Left hindlimb (tissue), 1 donor: ENCODE results near the gene SPSB1.

ENCODE experiments used
- DNase-seq: peaks from one replicate; pipeline ENCODE4 v3.0.0-alpha.2; 2018

SPSB1 gene

DNA sequence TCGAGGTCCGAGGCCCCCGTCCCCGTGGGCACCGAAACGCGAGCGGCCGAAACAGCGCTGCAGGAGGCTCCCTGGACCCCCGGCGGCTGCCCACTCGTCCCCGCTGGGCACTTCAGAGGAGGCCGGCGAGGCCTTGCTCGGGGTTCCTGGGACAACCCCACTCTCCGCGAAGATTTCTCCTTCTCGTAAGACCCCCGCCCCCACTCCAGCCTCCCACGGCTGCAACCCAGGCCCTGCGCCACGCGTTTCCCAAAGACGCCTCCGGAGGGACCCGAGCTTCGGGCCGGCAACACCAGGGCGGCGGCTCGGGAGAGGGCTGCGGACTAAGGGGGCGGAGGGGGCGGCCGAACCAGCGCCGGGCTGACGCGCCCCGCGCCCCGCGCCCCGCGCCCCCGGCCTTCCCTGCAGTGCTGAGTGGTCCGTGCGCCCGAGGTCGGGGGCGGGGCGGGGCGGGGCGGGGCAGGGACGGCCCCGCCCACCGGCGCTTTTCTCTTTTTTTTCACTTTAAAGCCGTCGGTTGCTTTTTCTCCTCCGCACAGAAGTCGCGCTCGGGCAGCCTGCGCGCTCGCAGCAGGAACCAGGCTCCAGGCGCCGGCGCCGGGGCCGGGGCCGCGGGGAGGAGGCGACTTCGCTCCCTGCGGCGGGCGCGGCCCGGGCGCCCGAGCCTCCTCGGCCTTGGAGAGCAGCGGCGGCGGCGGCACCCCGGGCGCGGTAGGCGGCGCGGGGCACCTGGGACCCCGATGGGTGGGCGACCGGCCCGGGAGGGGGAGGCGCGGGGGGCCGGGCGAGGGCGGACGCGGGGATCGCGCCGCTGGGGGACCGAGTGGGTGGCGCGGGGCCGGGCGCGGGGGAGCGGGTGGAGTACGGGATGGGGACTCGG, at the start of gene SPSB1:
SPSB1 (plus strand) TSS at position 534 of the 880 bp plus-strand sequence. CDS start 62,998 bp downstream, outside the sequence.
- DNase-seq, result peak; percentile 92

DNA sequence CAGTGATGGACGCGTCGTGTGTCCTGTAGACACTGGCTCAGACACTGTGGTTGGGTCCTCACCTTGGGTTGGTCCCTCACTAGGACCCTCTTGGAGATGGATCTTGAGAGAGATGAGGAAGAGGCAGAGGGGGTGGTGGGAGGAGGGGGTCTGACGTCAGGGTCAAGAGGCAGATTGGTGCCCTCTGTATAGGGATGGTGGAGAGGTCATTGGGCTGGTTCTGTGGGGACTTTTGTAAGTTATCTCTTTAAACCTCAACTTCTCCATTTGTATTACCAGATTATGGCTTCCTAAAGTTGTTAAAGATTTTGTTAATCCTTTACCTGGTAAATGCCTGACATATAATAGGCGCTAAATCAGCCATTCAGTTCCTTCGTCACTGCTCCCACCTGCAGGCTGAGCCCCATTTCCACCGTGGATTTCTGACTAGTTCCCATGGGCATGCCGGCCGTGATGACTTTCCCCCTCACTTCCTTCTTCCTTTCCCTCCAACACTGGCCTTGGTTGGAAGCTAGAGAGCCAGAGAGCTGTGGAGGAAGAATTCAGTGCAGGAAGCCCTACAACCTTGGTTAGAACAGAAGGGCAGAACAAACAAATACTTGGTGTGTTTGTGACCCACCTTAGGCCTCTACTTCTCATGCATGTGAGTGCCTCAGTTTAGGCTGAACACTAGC, 49.5 kb upstream of the SPSB1 start:
- DNase-seq, result peak; percentile 12

DNA sequence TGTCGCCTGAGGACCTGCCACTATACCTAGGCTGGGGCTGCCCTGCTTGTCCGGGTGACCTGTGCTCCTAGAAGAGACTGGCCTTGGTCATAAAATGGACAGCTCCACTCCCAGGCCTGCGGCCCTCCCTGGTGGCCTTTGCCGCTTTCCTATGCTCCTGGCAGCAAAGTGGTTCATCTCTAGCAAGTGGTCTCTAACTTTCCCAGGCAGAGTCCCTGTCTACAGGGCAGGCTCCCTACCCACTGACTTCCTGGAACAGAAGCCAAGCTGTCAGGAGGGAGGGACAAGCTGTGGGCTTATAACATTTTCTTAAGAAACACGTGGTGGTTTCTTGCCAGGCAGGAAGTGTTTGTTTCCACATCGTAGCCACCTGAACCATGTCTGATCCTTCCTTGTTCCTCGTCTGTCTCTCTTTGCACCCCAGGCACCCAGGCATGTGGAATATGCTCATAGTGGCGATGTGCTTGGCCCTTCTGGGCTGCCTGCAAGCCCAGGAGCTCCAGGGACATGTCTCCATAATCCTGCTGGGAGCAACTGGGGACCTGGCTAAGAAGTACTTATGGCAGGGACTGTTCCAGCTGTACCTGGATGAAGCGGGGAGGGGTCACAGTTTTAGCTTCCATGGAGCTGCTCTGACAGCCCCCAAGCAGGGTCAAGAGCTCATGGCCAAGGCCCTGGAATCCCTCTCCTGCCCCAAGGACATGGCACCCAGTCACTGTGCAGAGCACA, 48.0 kb upstream of the SPSB1 start:
- DNase-seq, result peak; percentile 35

DNA sequence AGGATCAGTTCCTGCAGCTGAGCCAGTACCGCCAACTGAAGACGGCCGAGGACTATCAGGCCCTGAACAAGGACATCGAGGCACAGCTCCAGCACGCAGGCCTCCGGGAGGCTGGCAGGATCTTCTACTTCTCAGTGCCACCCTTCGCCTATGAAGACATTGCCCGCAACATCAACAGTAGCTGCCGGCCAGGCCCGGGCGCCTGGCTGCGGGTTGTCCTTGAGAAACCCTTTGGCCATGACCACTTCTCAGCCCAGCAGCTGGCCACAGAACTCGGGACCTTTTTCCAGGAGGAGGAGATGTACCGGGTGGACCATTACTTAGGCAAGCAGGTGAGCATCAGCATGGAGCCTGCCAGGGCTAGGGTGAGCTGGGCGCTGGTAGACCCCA, 47.5 kb upstream of the SPSB1 start:
- peak; percentile 5 for DNase-seq

DNA sequence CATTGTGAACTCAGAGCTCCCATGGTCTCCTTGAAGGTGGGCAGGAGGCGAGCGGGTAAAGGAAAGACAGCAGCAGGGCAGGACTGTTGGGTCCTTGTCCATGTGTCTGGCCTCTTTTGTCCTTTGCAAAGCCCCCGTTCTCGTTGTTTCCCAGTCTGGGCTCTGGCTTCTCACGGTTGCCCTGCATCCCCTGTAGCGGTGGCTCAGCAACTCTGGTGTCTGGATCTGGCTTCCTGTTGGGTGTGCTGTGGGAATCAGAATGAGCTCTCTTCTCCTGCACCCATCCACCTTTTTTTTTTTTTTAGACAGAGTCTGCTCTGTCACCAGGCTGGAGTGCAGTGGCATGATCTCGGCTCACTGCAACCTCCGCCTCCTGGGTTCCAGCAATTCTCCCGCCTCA, 47.0 kb upstream of the SPSB1 start:
- no peak for DNase-seq

DNA sequence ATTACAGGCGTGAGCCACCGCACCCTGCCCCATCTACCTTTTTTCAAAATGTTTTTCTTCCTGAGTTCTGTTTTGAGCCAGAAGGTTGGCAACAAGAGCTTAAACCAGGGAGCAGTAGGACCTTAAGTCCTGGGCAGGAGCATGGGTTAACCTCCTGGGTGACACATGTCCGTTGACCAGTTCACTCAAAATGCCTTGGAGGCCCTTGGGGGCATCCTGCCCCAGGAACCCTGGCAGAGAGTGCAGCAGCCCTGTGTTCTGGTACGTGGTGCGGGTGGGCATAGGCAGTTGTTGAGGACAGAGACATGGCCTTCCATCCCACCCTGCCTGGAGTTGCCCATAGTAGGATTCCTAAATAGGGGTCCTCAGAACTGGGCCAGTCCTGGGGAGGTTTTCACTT, 46.5 kb upstream of the SPSB1 start:
- peak; percentile 19 for DNase-seq

DNA sequence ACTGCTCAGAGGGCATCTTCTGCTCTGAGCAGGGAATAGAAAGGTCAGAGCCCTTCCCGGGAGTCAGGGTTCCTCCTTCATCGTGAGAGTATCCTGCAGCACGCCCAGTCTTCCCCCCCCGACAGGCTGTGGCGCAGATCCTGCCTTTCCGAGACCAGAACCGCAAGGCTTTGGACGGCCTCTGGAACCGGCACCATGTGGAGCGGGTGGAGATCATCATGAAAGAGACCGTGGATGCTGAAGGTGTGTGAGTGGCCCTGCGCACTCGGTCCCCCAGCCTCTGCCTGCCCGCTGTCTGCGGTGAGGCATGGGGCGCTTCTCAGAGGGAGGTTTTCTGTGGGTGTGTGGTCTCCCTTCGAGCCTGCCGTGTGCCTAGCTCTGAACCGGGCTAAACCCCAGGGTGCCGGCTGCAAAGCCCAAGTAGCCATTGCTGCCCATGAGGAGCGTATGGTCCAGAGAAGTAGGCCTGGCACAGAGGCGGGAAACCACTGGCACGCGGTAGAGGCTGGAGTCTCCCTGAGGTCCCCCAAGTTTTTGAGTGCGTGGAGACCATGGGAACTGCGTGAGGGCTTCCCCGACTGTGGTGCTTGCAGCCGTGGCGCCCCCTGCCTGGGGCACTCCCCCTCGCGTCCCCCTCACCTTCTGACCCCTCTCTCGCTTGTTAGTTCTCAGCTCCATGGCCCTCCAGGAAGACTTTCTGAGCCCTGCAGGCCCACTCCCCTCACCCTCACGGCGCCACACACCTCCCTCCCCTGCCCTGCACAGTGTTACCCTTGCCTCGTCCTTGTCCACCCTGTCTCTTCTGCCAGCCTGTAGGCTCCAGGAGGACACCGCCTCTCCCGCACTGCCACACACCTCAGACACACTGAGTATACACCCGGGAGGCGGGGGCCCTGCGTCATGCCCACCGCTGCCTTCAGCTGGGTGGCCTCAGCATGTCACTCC, 45.6 kb upstream of the SPSB1 start:
- peak; percentile 6 for DNase-seq

DNA sequence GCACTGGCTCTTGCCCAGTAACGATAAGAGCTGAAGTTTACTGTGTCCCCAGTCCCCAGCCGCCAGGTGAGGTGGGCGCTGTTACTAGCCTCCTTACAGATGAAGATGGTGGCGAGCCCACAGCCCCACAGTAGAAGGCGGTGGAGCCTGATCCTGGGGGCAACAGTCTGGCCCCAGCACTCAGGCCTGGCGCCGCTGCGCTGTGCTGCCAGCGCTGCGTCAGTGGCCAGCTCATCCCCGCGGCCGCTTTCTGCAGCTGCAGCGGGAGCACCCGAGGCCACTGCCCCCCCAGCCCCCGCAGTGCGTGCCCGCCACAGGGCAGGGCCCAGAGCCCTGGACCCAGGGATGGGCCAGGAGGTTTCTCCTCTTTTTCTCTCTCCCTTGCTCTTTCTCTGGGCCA, 44.8 kb upstream of the SPSB1 start:
- no peak for DNase-seq

DNA sequence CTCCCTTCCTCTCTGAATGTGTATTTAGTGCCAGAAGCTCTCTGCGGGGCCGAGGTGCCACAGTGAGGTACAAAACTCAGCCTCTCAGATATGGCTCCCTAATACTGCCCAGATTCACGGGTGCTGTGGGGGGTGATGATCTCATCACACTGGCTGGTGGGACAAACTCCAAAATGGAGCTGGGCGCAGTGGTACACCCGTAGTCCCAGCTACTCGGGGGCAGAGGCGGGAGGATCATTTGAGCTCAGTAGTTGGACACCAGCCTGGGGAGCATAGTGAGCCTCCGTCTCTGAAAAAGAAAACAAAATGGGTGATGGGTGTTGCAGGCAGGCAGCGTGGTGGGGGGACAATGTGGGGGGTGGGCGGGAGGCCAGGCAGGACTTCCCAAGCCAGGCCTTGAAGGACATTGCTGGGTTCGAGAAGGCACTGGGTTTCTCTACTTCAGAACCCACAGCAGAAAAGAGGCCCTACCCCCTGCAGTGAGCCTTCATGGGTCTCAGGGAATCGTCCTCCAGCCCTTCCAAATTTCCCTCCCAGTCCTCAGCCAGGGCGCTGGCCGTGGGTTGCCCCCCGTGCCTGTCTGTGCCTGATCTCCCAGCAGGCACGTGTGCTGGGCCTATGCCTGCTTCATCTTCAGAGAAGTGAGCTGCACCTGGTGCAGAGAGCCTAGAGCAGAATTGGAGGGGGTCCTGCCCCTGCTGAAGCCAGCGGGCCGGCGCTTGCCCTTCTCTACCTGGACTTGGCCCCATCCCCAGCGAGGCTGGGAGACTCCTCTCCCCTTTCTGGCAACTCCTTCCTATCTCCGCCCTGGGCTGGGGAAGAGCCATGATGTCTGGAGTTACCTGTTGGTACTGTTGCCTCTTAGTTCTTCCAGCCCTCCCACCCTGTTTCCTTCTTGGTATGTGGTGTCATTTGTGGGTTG, 44.1 kb upstream of the SPSB1 start:
- DNase-seq, result no peak

DNA sequence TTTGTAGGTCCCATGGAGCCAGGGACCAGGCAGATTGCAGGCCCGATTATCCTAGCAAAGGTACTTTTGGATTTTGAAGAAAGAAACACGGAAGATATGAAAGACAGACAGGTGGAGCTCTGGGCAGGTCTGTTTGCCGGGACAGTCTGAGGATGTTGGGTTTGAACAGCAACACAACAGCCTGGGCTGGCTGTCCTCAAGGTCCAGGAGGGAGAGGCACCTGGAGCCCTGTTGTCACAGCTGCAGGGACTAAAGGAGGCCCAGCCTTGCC, 43.5 kb upstream of the SPSB1 start:
- no peak for DNase-seq

DNA sequence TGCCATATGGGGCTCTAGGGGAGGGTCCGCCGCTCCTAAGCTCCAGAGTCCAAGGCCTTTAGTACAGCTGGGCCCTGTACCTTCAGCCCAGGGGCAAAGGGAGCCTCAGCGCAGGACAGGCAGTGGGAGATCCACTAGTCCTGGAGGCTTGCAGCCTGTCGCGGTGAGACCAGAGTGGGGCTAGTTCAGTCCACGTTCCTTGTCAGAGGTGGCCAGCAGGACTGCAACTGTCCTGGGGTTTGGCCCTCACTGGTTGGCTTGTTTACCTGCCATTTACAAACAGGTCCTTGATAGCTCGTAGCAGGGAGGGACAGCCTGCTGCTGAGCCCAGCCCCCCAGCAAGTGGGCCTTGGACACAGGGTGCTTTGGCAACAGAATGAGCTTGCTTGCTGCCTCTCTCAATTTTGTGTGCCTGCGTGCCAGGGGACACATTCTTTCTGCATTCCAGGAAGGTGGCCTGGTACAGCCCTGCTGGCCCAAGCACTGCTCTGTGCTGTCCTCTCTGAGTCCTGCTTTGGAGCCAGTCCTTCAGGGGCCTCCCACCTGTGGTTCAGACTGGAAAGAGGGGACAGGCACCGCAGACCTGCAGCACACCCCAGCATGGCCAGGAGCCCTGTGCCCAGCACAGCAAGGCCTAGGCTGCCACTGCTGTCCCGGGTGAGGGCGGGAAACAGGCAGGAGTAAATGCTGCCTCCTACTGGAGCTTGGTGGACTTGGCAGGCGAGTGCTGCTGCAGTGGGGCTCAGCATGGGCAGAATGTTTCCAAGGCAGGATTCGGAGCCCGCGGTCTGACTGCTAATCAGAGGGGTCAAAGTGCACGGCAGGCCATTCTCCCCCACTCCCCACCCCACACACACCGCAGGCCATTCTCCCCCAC, 42.9 kb upstream of the SPSB1 start:
- peak; percentile 25 for DNase-seq

DNA sequence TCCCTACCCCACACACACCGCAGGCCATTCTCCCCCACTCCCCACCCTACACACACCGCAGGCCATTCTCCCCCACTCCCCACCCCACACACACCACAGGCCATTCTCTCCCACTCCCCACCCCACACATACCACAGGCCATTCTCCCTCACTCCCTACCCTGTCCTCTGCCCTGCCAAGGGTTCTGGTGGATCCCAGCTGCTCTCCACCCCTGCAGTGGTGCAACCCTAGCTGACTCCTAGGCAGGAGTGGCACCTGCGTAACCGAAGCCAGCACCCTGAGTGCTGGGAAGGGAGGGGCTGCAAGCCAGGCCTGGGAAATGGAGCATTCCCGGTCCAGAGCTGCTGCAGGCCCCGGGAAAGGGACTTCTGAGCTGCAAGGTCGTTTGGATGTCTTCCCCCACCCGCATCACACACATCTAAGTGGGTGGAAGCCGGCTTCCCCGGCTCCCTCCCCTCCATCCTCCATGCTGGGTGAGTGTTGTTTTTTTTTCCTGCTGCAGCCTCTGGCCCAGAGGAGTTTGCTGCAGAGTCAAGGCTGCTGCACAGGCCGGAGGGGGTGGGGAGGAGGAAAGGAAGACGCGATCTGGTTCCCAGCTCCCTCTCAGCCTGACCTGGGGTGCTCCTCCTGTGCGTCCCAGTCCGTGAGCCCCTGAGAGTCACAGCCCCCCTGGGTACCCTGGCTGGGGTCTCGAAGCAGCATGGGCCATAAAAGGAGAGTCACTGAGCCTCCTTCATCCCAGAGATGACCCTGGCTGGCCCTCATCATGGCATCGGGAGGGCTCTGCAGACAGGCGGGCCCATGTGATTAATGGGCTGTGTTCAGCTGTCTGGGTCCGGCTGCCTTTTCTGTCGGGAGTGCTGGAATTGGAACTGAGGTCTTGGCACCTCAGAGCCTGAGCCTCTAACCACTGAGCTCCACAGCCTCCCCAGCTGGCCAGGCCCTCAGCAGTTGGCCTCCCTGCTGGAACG, 42.0 kb upstream of the SPSB1 start:
- DNase-seq, result peak; percentile 28

DNA sequence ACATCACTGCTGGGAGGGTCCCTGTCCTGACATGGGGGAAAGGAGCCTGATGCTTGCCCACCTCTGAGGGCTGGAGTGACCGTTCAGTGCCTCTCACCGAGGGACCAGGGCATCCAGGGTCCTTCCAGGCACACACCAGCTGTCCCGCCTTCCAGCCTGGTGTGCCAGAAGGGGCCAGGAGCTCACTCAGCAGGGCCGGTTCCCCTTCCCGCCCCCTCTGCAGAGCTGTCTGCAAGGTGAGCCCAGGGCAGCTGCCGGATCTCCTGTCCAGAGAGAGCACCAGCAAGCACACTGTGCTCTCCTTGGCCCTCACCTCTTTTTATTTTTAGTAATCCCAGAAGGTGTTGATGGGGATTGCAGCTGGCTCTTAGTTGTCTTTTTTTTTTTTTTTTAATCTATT, 41.2 kb upstream of the SPSB1 start:
- peak; percentile 50 for DNase-seq

DNA sequence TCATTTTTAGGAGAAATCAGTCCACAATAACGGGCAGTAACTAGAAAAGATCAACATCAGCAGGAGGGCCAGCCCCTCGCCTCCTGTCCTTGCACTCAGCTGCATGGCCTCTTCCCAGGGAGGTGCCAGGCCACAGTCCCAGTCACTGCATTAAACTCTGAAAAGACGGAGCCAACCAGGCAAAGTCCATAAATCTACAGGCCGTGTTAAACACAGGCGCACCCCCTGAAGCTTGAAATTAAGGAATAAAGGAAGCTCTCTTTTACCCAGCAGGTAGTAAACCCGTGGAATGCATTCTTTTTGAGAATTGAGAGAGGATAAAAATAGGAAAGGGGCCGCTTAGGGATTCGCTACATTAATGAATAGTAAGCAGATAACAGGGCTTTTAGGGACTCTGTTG, 39.7 kb upstream of the SPSB1 start:
- DNase-seq, result no peak

DNA sequence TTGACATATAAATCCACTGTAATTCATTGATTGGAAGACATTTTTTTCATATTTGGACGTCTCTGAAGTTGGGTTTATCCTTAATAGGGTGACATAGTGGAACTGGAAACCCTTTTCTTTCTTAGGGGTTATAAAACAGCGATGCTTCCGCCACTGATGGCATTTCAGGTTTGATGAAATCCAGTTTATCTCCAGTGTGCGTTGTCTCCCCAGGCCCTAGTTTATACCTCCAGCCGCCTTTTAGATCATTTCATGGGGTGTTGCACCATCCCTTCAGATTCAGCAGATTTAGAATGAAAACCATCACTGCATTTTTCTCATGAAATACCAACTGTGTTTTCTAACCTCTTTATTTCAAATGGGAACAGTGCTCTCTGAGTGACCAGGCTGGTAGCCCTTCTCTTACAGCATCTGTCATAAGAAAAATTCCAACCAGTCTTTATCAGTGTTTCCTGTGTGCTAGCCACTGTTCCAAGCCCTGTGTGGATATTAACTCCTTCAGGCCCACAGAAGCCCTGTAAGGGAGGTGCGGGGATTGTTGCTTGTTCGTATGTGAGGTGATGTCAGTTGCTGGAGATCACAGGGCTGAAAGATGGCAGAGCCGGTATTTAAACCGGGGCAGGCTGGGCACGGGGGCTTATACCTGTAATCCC, 39.1 kb upstream of the SPSB1 start:
- no peak for DNase-seq

DNA sequence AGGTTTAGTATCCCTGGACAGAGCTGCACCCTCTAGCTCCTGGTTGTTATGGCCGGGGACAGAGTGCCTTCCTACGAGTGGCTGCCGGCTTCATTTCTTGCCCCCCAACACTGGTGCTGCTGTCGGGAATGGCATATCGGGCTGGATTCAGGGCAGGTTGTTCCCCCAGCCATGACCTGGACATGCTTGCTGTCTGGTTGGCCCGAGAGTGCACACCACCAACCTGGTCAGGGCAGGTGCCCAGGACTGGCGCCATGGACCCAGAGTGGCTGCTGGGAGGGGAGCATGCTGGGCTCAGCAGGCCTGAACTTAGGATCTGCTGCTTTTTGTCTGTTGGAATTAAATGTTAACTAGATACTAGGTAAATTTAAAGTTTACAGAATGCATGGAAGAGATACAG, 36.4 kb upstream of the SPSB1 start:
- DNase-seq, result no peak

DNA sequence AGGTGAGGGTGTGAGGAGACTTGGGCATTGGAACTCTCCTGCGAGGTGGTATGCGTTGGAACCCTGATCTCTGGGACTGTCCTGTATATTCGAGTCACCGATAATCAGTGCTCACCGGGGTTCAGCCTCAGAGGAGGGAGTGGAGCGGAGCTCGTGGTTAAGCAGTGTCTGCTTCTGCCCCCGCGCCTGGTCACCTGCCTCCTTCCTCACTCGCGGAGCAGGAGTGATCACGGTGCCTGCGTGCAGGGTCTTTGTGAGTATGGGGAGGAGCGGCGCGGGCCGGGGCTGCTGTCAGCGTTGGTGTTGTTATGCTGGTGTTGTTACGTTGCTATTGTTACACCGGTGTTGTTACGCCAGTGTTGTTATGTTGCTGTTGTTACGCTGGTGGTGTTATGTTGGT, 34.8 kb upstream of the SPSB1 start:
- no peak for DNase-seq

DNA sequence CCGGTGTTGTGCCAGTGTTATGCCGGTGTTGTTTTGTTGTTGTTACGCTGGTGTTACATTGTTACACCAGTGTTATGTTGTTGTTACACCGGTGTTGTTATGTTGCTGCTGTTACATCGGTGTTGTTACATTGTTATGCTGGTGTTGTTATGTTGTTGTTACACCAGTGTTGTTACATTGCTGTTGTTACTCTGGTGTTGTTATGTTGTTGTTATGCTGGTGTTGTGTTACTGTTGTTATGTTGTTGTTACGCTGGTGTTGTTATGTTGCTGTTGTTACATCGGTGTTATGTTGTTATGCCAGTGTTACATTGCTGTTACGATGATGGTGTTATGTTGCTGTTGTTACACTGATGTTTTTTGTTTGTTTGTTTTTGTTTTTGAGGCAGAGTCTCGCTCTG, 34.1 kb upstream of the SPSB1 start:
- DNase-seq, result no peak
